ENCODE measurements around the gene COL9A2. TPM values are rescaled to one million over a fixed set of nuclear protein-coding genes. Genes with fewer than 3 reads are reported as not detected.

The COL9A2 gene
- total RNA-seq, 2 experiments from 2014 or later, result 2.4 to 3.0 TPM

- H3K27me3 ChIP-seq (ENCODE audit: control insufficient read depth in 1 of 2, insufficient read depth in 2 of 2, low read length in 2 of 2), result no peaks in the 10 kb centered on the region
- intact Hi-C loops (cut with DNase I, micrococcal nuclease), result no loop called here
- no peaks in the 10 kb centered on the region for H3K27me3 Mint-ChIP-seq
- H3K36me3 Mint-ChIP-seq (ENCODE audit: low read depth), result peaks cover 72% of the 10 kb centered on the region
- no peak overlapping the region for H3K4me3 Mint-ChIP-seq
- H3K27ac Mint-ChIP-seq, result no peak overlapping the region
- ATAC-seq (ENCODE audit: poor library complexity) (no peak), DNase-seq (no peak)
- TF ChIP-seq CTCF (IDR thresholded peaks at IDR 0.05), result no peak
- peaks cover 38% of the 10 kb centered on the region for H3K36me3 ChIP-seq (ENCODE audit: insufficient read depth, low read length)
- ChIA-PET POLR2A (no interaction called here), CTCF (interaction anchor here (1.0 kb wide), 1 partner anchor 63 kb away, joined by 4 read pairs; no protein-coding TSS in a partner anchor)
- no peaks in the 10 kb centered on the region for H3K9me3 Mint-ChIP-seq
- no peaks in the 10 kb centered on the region for H3K4me1 Mint-ChIP-seq (ENCODE audit: low read depth)
- no peaks in the 10 kb centered on the region for H3K4me1 ChIP-seq (ENCODE audit: insufficient read depth, low read length)
- no peak overlapping the region for H3K4me3 ChIP-seq (ENCODE audit: low read length)
- no peak overlapping the region for H3K27ac ChIP-seq (ENCODE audit: low read depth in 1 of 2, low read length in 2 of 2)
- H3K9me3 ChIP-seq (ENCODE audit: control insufficient read depth in 1 of 2, insufficient read depth in 1 of 2, low read length in 2 of 2), result no peaks in the 10 kb centered on the region
Measured at GRCh38 chr1:40276122-40276521, 41.0 kb downstream of the COL9A2 start.

GRCh38 chr1:40274331-40274730, 42.8 kb downstream of the COL9A2 start:
- no peak for TF ChIP-seq CTCF (IDR thresholded peaks at IDR 0.05)
- ChIA-PET CTCF (no interaction called here), POLR2A (interaction anchor here (1.2 kb wide), 1 partner anchor 42 kb away, joined by 3 read pairs; no protein-coding TSS in a partner anchor)
- H3K27me3 Mint-ChIP-seq, result no peaks in the 10 kb centered on the region
- H3K4me3 ChIP-seq (ENCODE audit: low read length), result no peak overlapping the region
- DNase-seq (no peak), ATAC-seq (ENCODE audit: poor library complexity) (no peak)
- no peaks in the 10 kb centered on the region for H3K4me1 ChIP-seq (ENCODE audit: insufficient read depth, low read length)
- peaks cover 76% of the 10 kb centered on the region for H3K36me3 Mint-ChIP-seq (ENCODE audit: low read depth)
- H3K4me1 Mint-ChIP-seq (ENCODE audit: low read depth), result no peaks in the 10 kb centered on the region
- H3K4me3 Mint-ChIP-seq, result no peak overlapping the region
- H3K27me3 ChIP-seq (ENCODE audit: control insufficient read depth in 1 of 2, insufficient read depth in 2 of 2, low read length in 2 of 2), result no peaks in the 10 kb centered on the region
- H3K27ac Mint-ChIP-seq, result no peak overlapping the region
- intact Hi-C loops (cut with DNase I, micrococcal nuclease), result no loop called here
- peaks cover 50% of the 10 kb centered on the region for H3K36me3 ChIP-seq (ENCODE audit: insufficient read depth, low read length)
- no peak overlapping the region for H3K27ac ChIP-seq (ENCODE audit: low read depth in 1 of 2, low read length in 2 of 2)
- no peaks in the 10 kb centered on the region for H3K9me3 ChIP-seq (ENCODE audit: control insufficient read depth in 1 of 2, insufficient read depth in 1 of 2, low read length in 2 of 2)
- H3K9me3 Mint-ChIP-seq, result no peaks in the 10 kb centered on the region

GRCh38 chr1:40273547-40274166, 43.4 kb downstream of the COL9A2 start:
- Histone ChIP-seq H3K9me3 (ENCODE audit: control insufficient read depth in 1 of 2, insufficient read depth in 1 of 2, low read length in 2 of 2) (no peaks in the 10 kb centered on the region), H3K4me1 (ENCODE audit: insufficient read depth, low read length) (no peaks in the 10 kb centered on the region), H3K4me3 (ENCODE audit: low read length) (no peak overlapping the region), H3K27me3 (ENCODE audit: control insufficient read depth in 1 of 2, insufficient read depth in 2 of 2, low read length in 2 of 2) (no peaks in the 10 kb centered on the region), H3K36me3 (ENCODE audit: insufficient read depth, low read length) (peaks cover 52% of the 10 kb centered on the region), H3K27ac (ENCODE audit: low read depth in 1 of 2, low read length in 2 of 2) (no peak overlapping the region)
- no peak overlapping the region for H3K27ac Mint-ChIP-seq
- no peak overlapping the region for H3K4me3 Mint-ChIP-seq
- no peak for ATAC-seq (ENCODE audit: poor library complexity)
- intact Hi-C loops (cut with DNase I, micrococcal nuclease), result no loop called here
- ChIA-PET POLR2A (interaction anchor here (1.2 kb wide), 1 partner anchor 43 kb away, joined by 3 read pairs; no protein-coding TSS in a partner anchor), CTCF (no interaction called here)
- H3K9me3 Mint-ChIP-seq, result no peaks in the 10 kb centered on the region
- DNase-seq, result no peak
- H3K4me1 Mint-ChIP-seq (ENCODE audit: low read depth), result no peaks in the 10 kb centered on the region
- H3K27me3 Mint-ChIP-seq, result no peaks in the 10 kb centered on the region
- no peak for TF ChIP-seq CTCF (IDR thresholded peaks at IDR 0.05)
- H3K36me3 Mint-ChIP-seq (ENCODE audit: low read depth), result peaks cover 69% of the 10 kb centered on the region

Data from CD4-positive, alpha-beta T cell (primary cell).